HG03196 (cell line): ENCODE data around the gene MAST4.

ENCODE experiments used
- ATAC-seq: cut with Tn5 transposase; IDR thresholded peaks from one replicate; pipeline ENCODE4 v1.9.1; 2021; ENCODE audit not compliant: unreplicated experiment

The MAST4 gene

GRCh38 chr5:67009028-67009427, 412.8 kb downstream of the MAST4 start:
- no peak for ATAC-seq

- ATAC-seq, result no peak
Observed at GRCh38 chr5:67010684-67011409, 414.7 kb downstream of the MAST4 start.

- no peak for ATAC-seq
Observed at GRCh38 chr5:67011422-67011821, 415.2 kb downstream of the MAST4 start.

GRCh38 chr5:67012171-67012570, 416.0 kb downstream of the MAST4 start:
- no peak for ATAC-seq

- ATAC-seq, result no peak
Observed at GRCh38 chr5:67013719-67014118, 417.5 kb downstream of the MAST4 start.

GRCh38 chr5:67014191-67014590, 418.0 kb downstream of the MAST4 start:
- no peak for ATAC-seq

- no peak for ATAC-seq
Observed at GRCh38 chr5:67014957-67015400, 418.8 kb downstream of the MAST4 start.

GRCh38 chr5:67015541-67016191, 419.5 kb downstream of the MAST4 start:
- no peak for ATAC-seq

GRCh38 chr5:67019065-67019845, 423.1 kb downstream of the MAST4 start:
- ATAC-seq, result no peak

GRCh38 chr5:67020096-67020615, 424.0 kb downstream of the MAST4 start:
- no peak for ATAC-seq

GRCh38 chr5:67021031-67021430, 424.8 kb downstream of the MAST4 start:
- ATAC-seq, result no peak

- no peak for ATAC-seq
Observed at GRCh38 chr5:67021521-67021920, 425.3 kb downstream of the MAST4 start.

- ATAC-seq, result no peak
Observed at GRCh38 chr5:67021962-67022361, 425.8 kb downstream of the MAST4 start.

GRCh38 chr5:67025457-67025856, 429.3 kb downstream of the MAST4 start:
- no peak for ATAC-seq

GRCh38 chr5:67026278-67026677, 430.1 kb downstream of the MAST4 start:
- ATAC-seq, result no peak

- no peak for ATAC-seq
Observed at GRCh38 chr5:67027171-67027570, 431.0 kb downstream of the MAST4 start.

- no peak for ATAC-seq
Observed at GRCh38 chr5:67028371-67028770, 432.2 kb downstream of the MAST4 start.

- no peak for ATAC-seq
Observed at GRCh38 chr5:67028941-67029340, 432.7 kb downstream of the MAST4 start.

GRCh38 chr5:67029481-67029880, 433.3 kb downstream of the MAST4 start:
- ATAC-seq, result no peak

- ATAC-seq, result no peak
Observed at GRCh38 chr5:67030289-67031056, 434.3 kb downstream of the MAST4 start.

- no peak for ATAC-seq
Observed at GRCh38 chr5:67031057-67031443, 434.9 kb downstream of the MAST4 start.
